NCI-H2227 (cell line): Measurements from ENCODE around the gene HTRA3.

ENCODE experiments used
- DNase-seq: peaks from one replicate; lab custom pipeline; 2025; ENCODE audit not compliant: unreplicated experiment; lab: John Stamatoyannopoulos, UW

Gene HTRA3

DNA sequence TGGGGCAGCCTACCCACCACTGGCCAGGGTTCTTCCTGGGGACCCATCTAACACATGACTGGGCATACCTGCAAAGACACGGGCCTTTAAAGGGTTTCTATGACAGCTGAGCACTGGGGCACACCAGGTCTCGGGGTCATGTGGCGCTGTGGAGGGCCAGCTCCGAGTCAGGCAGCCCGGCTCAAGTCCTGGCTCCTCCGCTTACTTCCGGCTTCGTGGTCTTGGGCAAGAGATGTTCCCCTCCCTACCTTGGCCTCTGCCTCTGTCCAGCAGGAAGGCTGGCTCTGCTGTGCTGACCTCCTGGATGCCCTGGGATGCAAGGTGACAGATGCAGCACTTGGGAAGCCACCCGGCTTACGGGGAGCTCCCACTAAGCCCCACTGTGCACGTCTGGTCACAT is 37.6 kb downstream of the HTRA3 start:
- no peak for DNase-seq

DNA sequence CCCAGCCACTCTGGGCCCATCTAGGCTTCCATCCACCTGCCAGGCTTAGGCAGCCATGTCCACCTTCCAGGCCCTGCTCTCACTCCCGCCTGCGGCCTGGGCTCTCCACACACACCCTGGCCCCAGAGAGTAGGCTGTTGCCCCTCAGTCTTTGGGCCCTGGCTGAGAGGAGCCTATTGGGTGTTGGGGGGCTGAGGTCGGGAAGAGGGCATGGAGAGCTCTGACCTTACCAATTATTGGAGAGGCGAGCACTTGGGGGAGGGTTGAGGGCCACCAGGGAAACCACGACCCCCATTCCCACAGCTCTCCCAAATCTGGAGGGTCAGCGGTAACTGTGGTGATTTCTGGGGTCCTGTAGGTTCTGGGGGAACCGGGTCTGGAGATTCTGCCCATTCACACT is 38.2 kb downstream of the HTRA3 start:
- no peak for DNase-seq

DNA sequence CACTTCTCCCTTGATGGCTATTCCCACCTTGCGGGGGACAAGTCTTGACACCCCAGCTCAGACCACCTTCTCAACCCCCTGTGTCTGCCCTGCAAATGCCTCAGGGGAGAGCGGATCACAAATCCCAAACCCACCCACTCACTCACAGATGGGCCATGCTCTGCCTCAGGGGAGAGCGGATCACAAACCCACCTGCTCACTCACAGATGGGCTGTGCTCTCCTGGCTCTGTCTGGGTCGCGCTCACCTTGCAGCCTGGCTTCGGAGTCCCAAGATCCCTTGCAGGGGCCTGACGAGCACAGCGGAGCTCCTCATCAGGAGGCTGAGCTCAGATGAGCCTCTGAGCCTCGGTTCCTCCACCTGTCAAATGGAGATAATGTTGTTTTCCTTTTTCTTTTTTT is 38.6 kb downstream of the HTRA3 start:
- no peak for DNase-seq

DNA sequence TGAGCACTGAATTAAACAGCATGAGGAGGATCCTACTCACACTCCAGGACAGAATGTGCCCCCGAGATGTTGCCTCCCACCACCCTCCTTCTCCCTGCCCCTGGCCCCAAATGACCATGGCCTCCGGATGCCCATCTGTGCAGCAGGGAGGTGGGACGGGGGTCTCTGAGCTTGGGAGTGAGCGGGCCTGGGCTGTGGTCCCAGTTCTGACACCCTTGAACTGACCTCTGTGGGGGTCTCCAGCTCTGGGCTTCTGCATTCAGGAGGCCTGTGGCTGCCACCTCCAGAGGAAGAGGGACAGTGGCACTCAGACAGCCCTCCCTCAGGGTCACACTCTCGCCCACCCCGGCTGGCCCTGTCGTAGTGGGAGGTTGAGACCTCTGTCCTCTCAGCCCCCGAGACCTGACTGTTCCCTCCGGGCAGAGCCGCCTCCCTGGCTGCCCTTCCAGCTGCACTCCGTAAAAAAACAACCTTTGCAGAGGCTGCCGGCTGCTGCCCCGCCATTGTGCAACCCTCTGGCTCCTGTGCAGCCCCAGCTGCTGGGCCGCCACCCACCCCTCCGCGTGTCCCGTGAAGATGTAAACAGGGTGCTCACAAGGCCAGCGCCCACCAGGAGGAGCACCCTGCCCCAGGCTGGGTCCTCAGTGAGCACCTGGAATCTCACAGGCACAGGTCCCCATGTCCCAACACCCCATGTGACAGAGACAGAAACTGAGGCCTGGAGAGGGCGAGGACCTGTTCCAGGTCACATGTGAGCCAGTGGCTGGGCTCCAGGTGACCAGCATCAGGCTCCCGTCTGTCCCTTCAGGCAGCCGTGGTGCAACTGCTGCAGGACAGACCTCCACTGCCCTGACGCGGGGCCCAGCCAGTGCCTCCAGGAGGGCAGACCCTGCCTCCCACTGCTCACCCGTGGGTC is 39.6 kb downstream of the HTRA3 start:
- no peak for DNase-seq

DNA sequence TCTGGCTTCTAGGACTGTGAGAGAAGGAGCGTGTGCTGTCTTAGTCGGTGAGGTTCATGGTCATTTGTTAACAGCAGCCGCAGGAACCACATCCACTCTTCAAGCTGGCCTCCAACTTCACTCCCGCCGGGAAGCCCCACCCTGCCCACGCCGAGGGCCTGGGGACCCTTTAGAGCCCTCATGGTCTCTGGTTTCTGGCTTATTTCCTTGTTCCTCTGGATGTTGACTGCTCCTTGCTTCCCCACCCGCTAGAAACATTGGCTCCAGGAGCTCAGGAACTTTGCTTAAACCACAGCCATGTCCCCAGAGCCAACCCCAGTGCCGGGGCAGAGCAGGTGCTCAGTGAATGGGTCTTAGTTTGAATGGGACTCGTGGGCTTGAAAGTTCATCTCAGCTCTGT is 40.8 kb downstream of the HTRA3 start:
- DNase-seq = no peak

DNA sequence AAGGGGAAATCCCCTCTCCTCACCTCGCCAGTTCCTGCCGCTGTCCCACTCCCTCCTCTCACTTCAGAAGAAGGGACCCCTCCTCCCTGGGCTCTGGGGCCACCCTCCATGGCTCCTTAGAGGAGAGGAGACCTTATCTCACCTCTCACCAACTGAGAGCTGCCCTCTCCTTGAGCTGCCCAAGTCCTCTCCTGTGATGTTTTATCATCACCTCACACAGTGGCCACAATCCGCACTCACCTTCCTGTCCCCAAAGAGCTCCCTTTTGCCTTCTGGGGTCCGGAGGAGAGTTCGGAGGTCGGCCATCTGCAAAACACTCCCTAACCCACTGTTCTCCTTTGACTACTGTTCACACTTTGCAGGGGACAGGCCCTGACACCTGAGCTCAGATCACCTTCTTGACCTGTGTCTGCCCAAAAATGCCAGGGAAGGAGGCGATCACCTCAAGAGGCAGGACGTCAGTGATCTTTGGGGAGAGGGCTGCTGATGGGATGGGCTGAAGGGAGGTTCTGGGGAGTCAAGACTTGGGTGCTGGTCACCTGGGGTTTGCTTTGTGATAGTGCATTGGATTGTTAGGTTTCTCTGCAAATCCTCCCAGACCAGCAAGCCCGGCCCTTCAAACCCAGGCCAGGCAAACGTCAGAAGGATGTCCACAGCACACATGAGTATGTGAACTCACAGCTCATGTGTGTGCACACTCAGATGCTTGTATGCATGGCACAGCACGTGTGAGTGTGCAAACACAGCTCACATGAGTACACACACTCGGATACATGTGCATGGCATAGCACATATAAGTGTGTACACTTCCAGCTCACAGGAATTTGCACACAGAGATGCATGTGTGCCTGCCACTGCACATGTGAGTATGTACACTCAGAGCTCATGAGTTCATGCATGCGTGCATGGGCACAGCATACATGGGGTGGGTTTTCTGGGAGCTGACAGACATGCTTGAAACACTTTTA is 41.8 kb downstream of the HTRA3 start:
- DNase-seq = no peak

DNA sequence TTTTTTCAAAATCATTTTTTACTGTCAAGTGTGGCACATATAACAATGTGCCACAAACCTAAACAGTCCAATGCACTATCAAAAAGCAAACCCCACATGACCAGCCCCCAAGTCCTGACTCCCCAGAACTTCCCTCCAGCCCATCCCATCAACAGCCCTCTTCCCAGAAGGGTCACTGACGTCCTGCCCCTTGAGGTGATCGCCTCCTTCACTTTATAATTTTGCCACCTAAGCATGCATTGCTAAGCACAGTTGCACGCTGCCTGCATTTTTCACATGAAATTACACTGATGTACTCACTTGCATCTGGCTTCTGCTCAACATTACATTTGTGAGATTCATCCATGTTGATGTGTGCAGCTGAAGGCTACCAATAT is 42.5 kb downstream of the HTRA3 start:
- DNase-seq = no peak

DNA sequence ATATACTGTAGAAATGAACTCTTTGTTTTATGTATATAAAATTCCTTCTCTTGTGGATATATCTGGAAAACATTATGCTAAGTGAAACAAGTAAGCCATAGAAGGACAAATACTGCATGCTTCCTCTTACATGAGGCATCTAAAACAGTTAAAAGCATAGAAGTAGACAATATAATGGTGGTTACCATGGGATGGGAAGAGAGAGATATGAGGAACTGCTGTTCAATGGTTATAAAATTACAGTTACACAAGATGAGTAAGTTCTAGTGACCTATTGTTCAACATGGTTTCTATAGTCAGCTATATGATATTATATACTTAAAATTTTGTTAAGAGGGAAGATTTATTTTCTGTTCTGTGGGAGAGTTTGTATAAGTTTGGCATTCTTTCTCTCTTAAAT is 43.4 kb downstream of the HTRA3 start:
- no peak for DNase-seq

DNA sequence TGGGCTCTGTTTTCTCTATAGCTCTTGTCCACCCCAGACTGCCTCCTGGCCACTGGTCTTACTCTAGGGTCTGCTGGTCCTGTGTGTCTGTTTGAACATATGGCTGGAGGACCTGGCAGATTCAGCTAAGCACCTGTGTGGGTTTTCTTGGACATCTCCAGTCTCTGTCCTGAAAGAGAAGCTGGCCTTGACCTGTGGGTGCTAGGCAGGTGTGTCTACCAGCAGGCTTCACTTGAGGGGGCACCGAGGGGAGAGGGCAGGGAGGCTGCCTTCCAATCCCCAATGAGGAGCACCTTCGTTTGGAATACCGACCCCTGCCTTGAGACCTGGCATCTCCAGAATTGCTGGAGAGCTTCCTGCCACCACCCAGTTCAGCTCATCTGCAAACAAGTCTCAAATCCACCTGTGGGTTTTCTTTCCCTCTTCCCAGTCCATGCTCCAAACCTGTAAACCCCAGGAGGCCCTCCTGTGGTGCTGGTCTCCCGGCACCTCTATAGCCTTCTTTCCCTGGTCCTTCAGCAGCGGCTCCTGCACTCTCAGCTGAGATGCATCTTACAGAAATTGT is 45.2 kb downstream of the HTRA3 start:
- no peak for DNase-seq

DNA sequence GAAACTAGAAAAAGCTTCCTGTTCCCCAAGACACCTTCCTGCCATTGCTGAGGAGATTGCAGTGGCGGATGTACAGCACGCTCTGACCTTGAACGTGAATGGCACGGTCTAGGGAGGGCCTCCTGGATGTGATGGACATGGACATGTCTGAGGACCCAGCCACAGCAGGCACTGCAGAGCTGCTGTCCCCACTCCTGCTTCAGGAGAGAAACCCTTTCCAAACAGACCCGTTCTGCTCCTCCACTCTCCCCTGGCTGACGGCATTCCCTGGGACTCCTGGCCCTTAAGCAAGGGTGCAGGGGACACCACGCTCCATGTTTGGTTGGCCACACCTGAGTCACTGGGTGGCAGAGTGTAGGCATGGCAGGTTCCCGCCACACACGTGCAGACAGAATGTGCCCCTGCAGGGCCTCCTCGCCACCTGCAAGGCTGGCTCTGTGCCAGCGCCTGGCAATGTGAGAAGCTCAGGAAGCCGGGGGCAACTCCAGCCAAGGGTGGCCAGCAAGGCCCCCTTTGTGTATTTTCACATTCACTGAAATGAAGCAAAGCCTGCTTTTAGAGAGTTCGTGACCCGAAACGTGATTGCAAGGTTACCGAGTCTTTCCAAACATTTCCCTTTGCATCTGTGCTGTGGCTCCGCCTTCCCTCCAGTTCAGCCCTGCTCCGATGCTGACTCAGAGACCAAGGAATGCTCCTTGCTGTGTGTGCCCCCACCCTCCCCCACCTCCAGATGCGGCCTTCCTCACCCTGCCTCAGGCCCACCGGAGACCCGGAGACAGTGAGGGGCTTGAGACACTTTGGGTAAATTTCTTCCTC is 46.1 kb downstream of the HTRA3 start:
- DNase-seq = peak; percentile 28

DNA sequence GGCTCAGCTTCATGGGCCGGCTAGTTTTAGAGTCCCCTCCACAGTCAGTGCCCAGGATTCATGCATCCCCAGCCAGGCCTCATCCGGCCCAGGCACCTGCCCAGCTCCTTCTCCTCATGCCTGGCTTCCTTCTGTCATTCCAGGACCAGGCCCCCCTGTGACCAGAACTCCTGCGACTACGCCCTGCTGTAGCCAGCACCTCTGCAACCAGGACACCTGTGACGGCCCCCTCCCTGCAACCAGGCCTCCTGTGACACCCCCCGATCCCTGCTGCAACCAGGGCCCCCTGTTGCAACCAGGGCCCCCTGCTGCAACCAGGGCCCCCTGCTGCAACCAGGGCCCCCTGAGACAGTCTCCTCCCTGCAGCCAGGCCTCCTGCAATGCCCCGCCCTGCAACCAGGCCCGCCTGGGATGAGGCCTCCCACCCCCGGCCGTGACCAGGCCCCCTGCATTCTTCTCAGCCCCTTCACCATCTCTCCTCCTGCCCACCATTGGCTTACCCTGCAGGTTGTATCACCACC is 46.8 kb downstream of the HTRA3 start:
- no peak for DNase-seq

DNA sequence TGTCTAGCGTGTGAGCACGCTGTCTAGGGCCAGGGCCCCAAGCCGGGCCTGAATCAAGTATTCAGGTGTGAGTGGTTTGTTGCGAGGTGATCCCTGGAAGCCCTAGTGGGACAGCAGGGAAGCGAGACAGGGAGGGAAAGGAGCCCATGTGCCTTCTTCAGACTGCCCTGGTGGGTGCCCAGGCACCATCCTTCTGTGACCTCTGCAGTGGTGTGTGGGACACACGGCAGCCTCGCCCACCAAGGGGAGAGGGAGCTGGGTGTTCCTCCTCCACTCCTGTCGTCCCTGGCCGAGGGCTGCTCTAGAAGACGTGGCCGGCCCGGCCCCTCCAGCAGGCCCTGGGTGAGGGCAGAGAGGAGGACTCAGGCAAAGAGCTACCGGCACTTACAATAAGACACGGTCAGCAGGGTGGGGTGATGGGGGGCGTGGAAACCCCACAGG is 47.4 kb downstream of the HTRA3 start:
- no peak for DNase-seq

DNA sequence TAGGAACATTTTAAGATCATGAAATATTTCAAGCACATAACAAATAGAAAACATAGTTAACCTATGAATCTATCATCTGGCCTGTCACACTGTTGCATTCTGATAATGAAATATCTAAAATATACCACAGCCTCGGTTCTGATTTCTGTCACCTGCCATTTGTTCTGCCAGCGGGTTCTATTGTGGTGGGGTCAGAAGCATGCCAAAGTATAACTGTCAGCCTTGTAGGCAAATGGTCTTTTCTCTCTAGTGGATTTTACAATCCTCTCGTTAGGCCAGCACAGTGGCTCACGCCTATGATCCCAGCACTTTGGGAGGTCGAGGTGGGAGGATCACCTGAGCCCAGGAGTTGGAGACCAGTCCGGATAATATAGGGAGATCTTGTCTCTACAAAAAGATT is 47.9 kb downstream of the HTRA3 start:
- DNase-seq = no peak

DNA sequence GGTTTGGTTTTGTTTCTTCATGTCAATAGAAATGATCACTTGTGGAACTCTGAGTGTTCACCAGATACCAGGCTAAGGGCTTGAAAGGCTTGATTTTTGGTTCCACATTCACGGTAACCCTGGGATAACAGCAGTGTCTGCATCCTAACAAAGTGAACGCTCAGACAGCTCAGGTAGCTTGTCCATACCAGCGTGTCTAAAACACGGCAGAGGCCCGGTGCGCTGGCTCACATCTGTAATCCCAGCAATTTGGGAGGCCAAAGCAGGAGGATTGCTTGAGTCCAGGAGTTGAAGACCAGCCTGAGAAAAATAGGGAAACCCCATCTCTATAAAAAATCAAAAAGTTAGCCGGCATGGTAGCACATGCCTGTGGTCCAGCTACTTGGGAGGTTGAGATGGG is 49.0 kb downstream of the HTRA3 start:
- DNase-seq = no peak

DNA sequence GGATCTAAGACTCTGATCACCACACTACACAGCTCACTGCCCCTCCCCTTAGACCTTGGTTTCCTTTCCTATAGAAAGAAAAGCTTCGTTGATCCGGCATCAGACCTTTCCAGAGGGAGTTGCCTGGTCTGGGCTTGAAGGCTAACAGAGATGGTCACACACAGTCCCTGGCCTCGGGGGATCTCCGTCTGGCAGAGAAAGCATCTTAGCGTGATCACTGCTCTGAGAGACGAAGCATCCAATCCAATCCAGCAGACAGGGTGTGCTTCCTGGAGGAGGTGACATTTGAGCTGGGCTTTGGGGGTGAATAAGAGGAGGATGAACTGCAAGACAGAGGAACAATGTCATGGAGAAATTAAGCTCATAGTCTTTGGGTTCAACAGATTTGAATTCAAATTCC is 49.5 kb downstream of the HTRA3 start:
- DNase-seq = no peak

DNA sequence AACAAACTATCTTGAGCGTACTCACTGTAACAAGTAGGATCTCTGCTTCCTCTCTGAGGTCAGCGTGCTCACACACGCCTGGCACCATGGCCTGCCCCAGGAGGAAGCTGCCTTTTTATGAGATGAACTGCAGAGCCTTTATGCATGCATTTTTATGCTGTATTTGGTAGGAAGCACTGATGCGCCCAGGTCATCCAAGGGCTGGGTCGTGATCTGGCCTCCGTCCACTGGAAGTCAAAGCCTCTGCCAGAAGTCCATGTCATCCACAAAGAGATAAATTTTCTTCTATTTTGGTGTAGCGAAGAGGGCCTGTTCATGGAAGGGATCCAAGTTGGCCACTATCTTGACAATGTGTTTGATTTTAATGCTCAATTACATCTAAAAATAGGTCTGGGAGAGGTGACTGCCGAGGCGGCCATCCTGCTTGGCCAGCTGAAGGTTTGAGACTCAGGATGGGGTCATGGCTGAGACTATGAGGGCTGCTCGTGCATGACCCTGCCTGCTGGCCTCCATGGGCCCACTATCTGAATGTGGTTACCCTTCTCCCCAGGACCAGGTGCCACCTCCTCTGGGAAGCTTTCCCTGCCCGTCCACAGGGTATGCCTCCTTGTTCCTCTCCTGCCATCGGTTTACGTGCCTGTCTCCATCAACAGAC is 50.3 kb downstream of the HTRA3 start:
- no peak for DNase-seq

DNA sequence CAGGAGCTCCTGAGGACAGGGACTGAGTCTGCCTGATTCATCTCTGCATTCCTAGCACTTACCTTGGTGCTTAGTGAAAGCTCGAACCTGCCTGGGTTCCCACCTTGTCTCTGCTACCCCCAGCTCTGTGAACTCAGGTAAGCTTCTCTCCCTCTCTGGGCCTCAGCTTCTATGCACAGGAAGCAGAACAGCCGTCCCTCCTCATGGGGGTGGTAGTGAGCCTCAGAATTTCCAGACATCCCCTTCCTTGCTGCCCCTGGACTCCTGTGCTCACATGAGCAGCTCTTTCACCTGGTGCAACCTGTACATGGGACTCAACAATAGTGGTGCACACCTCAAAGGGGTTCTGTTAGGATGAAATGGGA is 50.8 kb downstream of the HTRA3 start:
- DNase-seq = no peak

DNA sequence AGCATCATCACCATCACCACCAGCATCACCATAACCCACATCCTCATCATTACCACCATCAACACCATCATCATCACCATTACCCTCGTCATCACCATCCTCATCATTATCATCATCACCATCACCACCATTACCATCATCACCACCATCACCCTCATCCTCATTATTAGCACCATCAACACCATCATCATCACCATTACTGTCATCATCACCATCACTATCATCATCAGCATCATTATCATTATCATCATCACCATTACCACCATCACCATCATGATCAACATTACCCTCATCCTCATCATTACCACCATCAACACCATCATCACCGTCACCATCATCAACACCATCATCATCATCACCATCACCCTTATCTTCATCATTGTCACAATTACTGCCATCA is 51.7 kb downstream of the HTRA3 start:
- no peak for DNase-seq

DNA sequence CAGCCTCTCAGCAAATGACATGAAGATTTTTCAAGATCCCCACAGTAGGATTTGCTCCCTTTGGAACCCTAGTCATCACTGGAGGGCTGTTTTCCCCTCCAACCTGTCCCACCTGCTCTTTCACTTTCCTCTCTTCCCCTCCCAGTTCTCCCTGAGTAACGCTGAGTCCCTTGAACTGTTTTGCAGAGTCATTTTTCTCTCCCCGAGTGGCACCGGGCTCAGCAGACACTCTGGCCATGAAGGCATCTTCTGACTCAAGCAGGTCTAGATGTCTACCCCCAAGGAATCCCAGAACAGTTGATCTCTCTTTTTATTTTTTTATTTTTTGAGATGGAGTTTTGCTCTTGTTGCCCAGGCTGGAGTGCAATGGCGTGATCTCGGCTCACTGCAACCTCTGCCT is 52.2 kb downstream of the HTRA3 start:
- DNase-seq = no peak
